Heart left ventricle (tissue), 16 donors: ENCODE measurements around the gene SPTBN2. TPM values are rescaled to one million over a fixed set of nuclear protein-coding genes. Genes with fewer than 3 reads are reported as not detected.

Experiments used
- ATAC-seq, 4 donors: fragments of 200-7000 bp; cut with Tn5 transposase; one replicate each; pipeline ENCODE4 v1.9.1; 2020 to 2022; ENCODE audit warnings: moderate library complexity in 4 of 4, mild to moderate bottlenecking in 3 of 4, moderate number of reproducible peaks in 1 of 4
- DNase-seq, 5 donors: peaks; one replicate each; pipeline ENCODE4 v3.0.0-alpha.2; 2020
- H3K27ac ChIP-seq, 12 donors: fragments of 200-600 bp; sonication (generic) in 4 of 12; one replicate each; pipeline versions ENCODE4 v1.5.0 to v1.8.0; 2016 to 2022; ENCODE audit warnings: mild to moderate bottlenecking in 2 of 12
- H3K27me3 ChIP-seq, 9 donors: fragments of 200-600 bp; sonication (generic) in 2 of 9; one replicate each; pipeline versions ENCODE4 v1.5.1 to v1.8.0; 2016 to 2022; ENCODE audit warnings: mild to moderate bottlenecking in 3 of 9
- H3K36me3 ChIP-seq, 9 donors: fragments of 200-600 bp; sonication (generic) in 2 of 9; one replicate each; pipeline versions ENCODE4 v1.5.0 to v1.8.0; 2018 to 2022; ENCODE audit warnings: mild to moderate bottlenecking in 2 of 9
- H3K4me1 ChIP-seq, 12 donors: fragments of 200-600 bp; sonication (generic) in 4 of 12; one replicate each; pipeline versions ENCODE4 v1.5.0 to v1.8.0; 2016 to 2022; ENCODE audit warnings: mild to moderate bottlenecking in 3 of 12
- H3K4me3 ChIP-seq, 12 donors: fragments of 200-600 bp; sonication (generic) in 4 of 12; one replicate each; pipeline versions ENCODE4 v1.5.0 to v1.8.0; 2017 to 2022; ENCODE audit warnings: mild to moderate bottlenecking in 9 of 12, moderate library complexity in 4 of 12
- H3K9me3 ChIP-seq, 12 donors: fragments of 200-600 bp; sonication (generic) in 4 of 12; one replicate each; pipeline versions ENCODE4 v1.5.0 to v1.8.0; 2016 to 2022; ENCODE audit warnings: mild to moderate bottlenecking in 1 of 12
- CTCF ChIP-seq, 12 donors: fragments of 200-600 bp; sonication (generic) in 4 of 12; IDR thresholded peaks; one replicate each; pipeline versions ENCODE4 v1.5.0 to v1.8.0; 2018 to 2022; ENCODE audit warnings: antibody characterized with exemption in 12 of 12, mild to moderate bottlenecking in 5 of 12
- POLR2A ChIP-seq, 2 donors: fragments of 450-650 bp; IDR thresholded peaks; one replicate each; pipeline ENCODE4 v1.6.1; 2017; ENCODE audit warnings: antibody characterized with exemption in 2 of 2, mild to moderate bottlenecking in 2 of 2, moderate library complexity in 2 of 2
- WGBS, 4 donors: extraction: QIAGEN DNeasy Blood & Tissue Kit in 2 of 4; methylation state at CpG; one replicate each; pipeline versions ENCODE4 v1.1.5 to v1.1.7; 2013 to 2018; 5-methylcytosine and 5-hydroxymethylcytosine counted together
- intact Hi-C, 10 donors: fragments of 100-400 bp; cut with DNase I; formaldehyde crosslinking; loops; one replicate each; pipeline versions ENCODE4 v1.11.1 to v1.14.2; 2022
- polyA plus RNA-seq, 2 donors: library from polyadenylated mRNA; stranded (reverse); fragments of 200-250 nt; gene quantifications; one replicate each; pipeline ENCODE4 v1.2.3, GENCODE V29; 2013
- total RNA-seq, 9 donors: library from RNA; depleted of rRNA in 2 of 9; stranded (reverse); fragments of >200 nt in 2 of 9; fragmentation: NEBNext Ultra II Directional in 3 of 9; extraction: Animal tissue kit (Norgen Biotek cat#: 25700) in 3 of 9; gene quantifications; one replicate each; pipeline versions ENCODE4 v1.1.0 to v1.2.4, GENCODE V29; 2016 to 2023
- donor health status: ischemic (EF 13 %, LVEDD 7.1; RV severe dilation, severe dysfunction).
- donor health status: healthy with polysubstance abuse.
- donor health status: DM: no; HTN: yes; CAD: no.
- donor health status: DM: no; HTN: no; CAD: no.
- donor health status: ischemic (EF 25% LVEDD 6.9; RV normal size, moderate dysfunction).
- donor health status: ischemic (EF 25% LVEDD 5.7; RV mildly dilated, moderate dysfunction).
- donor health status: healthy.
- donor health status: DM: yes; HTN: yes; CAD: no.
- donor health status: ischemic (EF 35%, LVEDD 5.7; RV mildly dilated, moderate dysfunction).
- donor health status: nonischemic (EF 11% LVEDD 7.7; RV severe dilation, severe dysfunction).
- donor health status: DM: yes; HTN: yes; CAD: no.
- donor health status: PGD.
- donor health status: ischemic (EF 29% LVEDD 5.4; RV normal size, mild dysfunction).
- donor health status: nonischemic (EF 23%, LVEDD 6.1; RV moderate dilation, normal function).

SPTBN2 gene
- total and polyA plus RNA-seq, 11 donors = 0.30 to 3.1 (median 0.88) TPM

- no peak for DNase-seq
- Histone ChIP-seq H3K36me3 (no peaks in the 10 kb centered on the region), H3K27me3 (no peaks in the 10 kb centered on the region), H3K9me3 (no peaks in the 10 kb centered on the region), H3K27ac (no peak overlapping the region), H3K4me3 (no peak overlapping the region), H3K4me1 (no peaks in the 10 kb centered on the region)
- no peak for ATAC-seq
- TF ChIP-seq POLR2A (IDR thresholded peaks at IDR 0.05) = no peak
- no peak for TF ChIP-seq CTCF (IDR thresholded peaks at IDR 0.05)
- 91 to 95% (median 92%) methylated on average over 30 to 33 of the region's 33 CpGs for WGBS, 4 donors
- intact Hi-C loops = loop anchor here in 1 of 10 donors (5.0 kb wide), 1 partner anchor 280 kb away; no protein-coding TSS in a partner anchor
These were observed 41.9 kb downstream of the SPTBN2 start for GRCh38 chr11:66686801-66687750.

GRCh38 chr11:66686100-66686785 is 42.8 kb downstream of the SPTBN2 start:
- intact Hi-C loops = loop anchor here in 1 of 10 donors (5.0 kb wide), 1 partner anchor 279 kb away; no protein-coding TSS in a partner anchor
- Histone ChIP-seq H3K4me3 (no peak overlapping the region), H3K4me1 (no peaks in the 10 kb centered on the region), H3K27ac (no peak overlapping the region), H3K36me3 (no peaks in the 10 kb centered on the region), H3K9me3 (no peaks in the 10 kb centered on the region), H3K27me3 (no peaks in the 10 kb centered on the region)
- TF ChIP-seq CTCF (IDR thresholded peaks at IDR 0.05) = no peak
- TF ChIP-seq POLR2A (IDR thresholded peaks at IDR 0.05) = no peak
- WGBS, 4 donors = 90 to 94% (median 91%) methylated on average over 15 of the region's 15 CpGs
- ATAC-seq (no peak), DNase-seq (no peak)

- Histone ChIP-seq H3K4me1 (no peaks in the 10 kb centered on the region), H3K9me3 (no peaks in the 10 kb centered on the region), H3K27me3 (no peaks in the 10 kb centered on the region), H3K4me3 (no peak overlapping the region), H3K36me3 (no peaks in the 10 kb centered on the region), H3K27ac (no peak overlapping the region)
- DNase-seq (no peak), ATAC-seq (no peak)
- intact Hi-C loops = loop anchor here in 1 of 10 donors (5.0 kb wide), 1 partner anchor 278 kb away; no protein-coding TSS in a partner anchor
- WGBS, 4 donors = 82 to 89% (median 85%) methylated on average over 19 to 27 of the region's 27 CpGs
- TF ChIP-seq POLR2A (IDR thresholded peaks at IDR 0.05) (no peak), CTCF (IDR thresholded peaks at IDR 0.05) (no peak)
These were observed 43.5 kb downstream of the SPTBN2 start for GRCh38 chr11:66685276-66686099.
